H1 (cell line): ENCODE results near the gene VTN. TPM values are rescaled to one million over a fixed set of nuclear protein-coding genes. Genes with fewer than 3 reads are reported as not detected.

ENCODE experiments used
- CTCF ChIA-PET: fragments of 300-600 bp; sonication (Branson Sonifier 250); formaldehyde crosslinking; loops from one replicate; lab custom pipeline; 2021; ENCODE audit not compliant: partially characterized antibody; lab: Charles Lee
- POLR2A ChIA-PET: fragments of 300-600 bp; sonication (Branson Sonifier 250); formaldehyde crosslinking; loops from one replicate; lab custom pipeline; 2021; ENCODE audit warnings: inconsistent platforms; ENCODE audit not compliant: partially characterized antibody; lab: Charles Lee
- DNase-seq, 2 experiments: peaks; one replicate each; pipeline versions ENCODE4 v3.0.0 to v3.0.0-alpha.2; 2010 to 2022; ENCODE audit warnings: low spot score in 2 of 2, low read depth in 1 of 2, mixed read lengths in 1 of 2
- FAIRE-seq: peaks from 2 replicates; lab custom pipeline; 2011; peaks lifted over from hg19 to GRCh38; lab: Jason Lieb, UNC
- H2AFZ ChIP-seq: 2 replicates; pipeline ENCODE4 v1.8.1; 2012; ENCODE audit warnings: low read length, inconsistent platforms
- H2AK5ac ChIP-seq: 2 replicates; pipeline ENCODE4 v1.6.1; 2013; ENCODE audit warnings: low read depth, low read length
- H2BK120ac ChIP-seq: replicated peaks from 2 replicates; pipeline ENCODE3; 2013; ENCODE audit warnings: low read depth, low read length, inconsistent platforms
- H2BK12ac ChIP-seq: 2 replicates; pipeline ENCODE4 v1.6.1; 2013; ENCODE audit warnings: low read depth, low read length
- H2BK15ac ChIP-seq: 2 replicates; pipeline ENCODE4 v1.6.1; 2013; ENCODE audit warnings: low read length
- H2BK20ac ChIP-seq: 2 replicates; pipeline ENCODE4 v1.6.1; 2013; ENCODE audit warnings: low read length
- H2BK5ac ChIP-seq: 2 replicates; pipeline ENCODE4 v1.6.1; 2013; ENCODE audit warnings: low read depth, low read length
- H3K14ac ChIP-seq: 2 replicates; pipeline ENCODE4 v1.6.1; 2013; ENCODE audit warnings: inconsistent platforms; ENCODE audit not compliant: insufficient read length
- H3K18ac ChIP-seq: 2 replicates; pipeline ENCODE4 v1.6.1; 2013; ENCODE audit warnings: low read length; ENCODE audit errors: extremely low read depth
- H3K23ac ChIP-seq: 2 replicates; pipeline ENCODE4 v1.6.1; 2013; ENCODE audit warnings: inconsistent platforms; ENCODE audit not compliant: insufficient read length
- H3K23me2 ChIP-seq: 2 replicates; pipeline ENCODE4 v1.6.1; 2013; ENCODE audit warnings: low read depth, low read length
- H3K27ac ChIP-seq: 2 replicates; pipeline ENCODE4 v1.6.1; 2011; ENCODE audit warnings: low read depth, low read length, inconsistent platforms
- H3K27me3 ChIP-seq, 4 experiments: replicated peaks in 1 of 4; 1 replicate in 1 of 4; 2 replicates in 3 of 4; pipeline versions ENCODE4 v1.6.1 to v1.8.1; 2011 to 2013; ENCODE audit warnings: low read length in 3 of 4, mild to moderate bottlenecking in 3 of 4, inconsistent platforms in 2 of 4, mixed read lengths in 2 of 4, moderate library complexity in 1 of 4; ENCODE audit not compliant: control insufficient read depth in 3 of 4, insufficient read depth in 3 of 4; ENCODE audit errors: extremely low read depth in 1 of 4
- H3K36me3 ChIP-seq, 4 experiments: 2 replicates each; pipeline versions ENCODE4 v1.6.1 to v1.8.1; 2011 to 2013; ENCODE audit warnings: mild to moderate bottlenecking in 4 of 4, low read length in 3 of 4, moderate library complexity in 2 of 4, control low read depth in 1 of 4, inconsistent platforms in 1 of 4; ENCODE audit not compliant: insufficient read depth in 4 of 4, control insufficient read depth in 2 of 4
- H3K4ac ChIP-seq: replicated peaks from 2 replicates; pipeline ENCODE3; 2013; ENCODE audit warnings: low read length, low read depth, mixed read lengths, inconsistent platforms; ENCODE audit not compliant: insufficient read length
- H3K4me1 ChIP-seq, 4 experiments: replicated peaks in 1 of 4; 1 replicate in 1 of 4; 2 replicates in 3 of 4; pipeline versions ENCODE4 v1.6.1 to v1.8.1; 2011 to 2013; ENCODE audit warnings: low read length in 3 of 4, inconsistent platforms in 2 of 4, mixed read lengths in 1 of 4; ENCODE audit not compliant: insufficient read depth in 4 of 4, control insufficient read depth in 3 of 4
- H3K4me2 ChIP-seq, 2 experiments: 2 replicates each; pipeline versions ENCODE4 v1.6.1 to v1.8.1; 2011 to 2013; ENCODE audit warnings: low read depth in 2 of 2, low read length in 2 of 2, control low read depth in 1 of 2, inconsistent platforms in 1 of 2, mild to moderate bottlenecking in 1 of 2; ENCODE audit not compliant: insufficient read depth in 1 of 2
- H3K4me3 ChIP-seq, 4 experiments: fragments of 200-600, 300-600 bp in 1 of 4; sonication (generic), shearing (Covaris generic), sonication (Bioruptor Twin) in 1 of 4; 2 replicates each; pipeline versions ENCODE4 v1.5.1 to v1.8.1; 2011 to 2016; ENCODE audit warnings: low read length in 4 of 4, low read depth in 3 of 4, control low read depth in 2 of 4, inconsistent platforms in 2 of 4, mild to moderate bottlenecking in 2 of 4, mixed read lengths in 1 of 4, moderate library complexity in 1 of 4; ENCODE audit not compliant: insufficient read depth in 2 of 4; ENCODE audit errors: extremely low read depth in 1 of 4
- H3K56ac ChIP-seq: replicated peaks from 2 replicates; pipeline ENCODE3; 2013; ENCODE audit warnings: low read depth, mild to moderate bottlenecking, mixed read lengths, low read length, inconsistent platforms; ENCODE audit not compliant: insufficient read length
- H3K79me1 ChIP-seq: 2 replicates; pipeline ENCODE4 v1.6.1; 2013; ENCODE audit warnings: low read depth, low read length, control low read depth
- H3K79me2 ChIP-seq, 2 experiments: 2 replicates each; pipeline versions ENCODE4 v1.6.1 to v1.8.1; 2012 to 2013; ENCODE audit warnings: low read length in 2 of 2, mild to moderate bottlenecking in 2 of 2, inconsistent platforms in 1 of 2; ENCODE audit not compliant: insufficient read depth in 2 of 2, control insufficient read depth in 1 of 2
- H3K9ac ChIP-seq, 4 experiments: replicated peaks in 1 of 4; 1 replicate in 1 of 4; 2 replicates in 3 of 4; pipeline versions ENCODE4 v1.6.1 to v1.8.1; 2011 to 2013; ENCODE audit warnings: low read depth in 3 of 4, low read length in 3 of 4, control low read depth in 2 of 4, mild to moderate bottlenecking in 2 of 4, moderate library complexity in 2 of 4, inconsistent platforms in 1 of 4; ENCODE audit errors: extremely low read depth in 1 of 4
- H3K9me3 ChIP-seq, 2 experiments: 2 replicates each; pipeline versions ENCODE4 v1.6.1 to v1.8.1; 2012 to 2013; ENCODE audit warnings: mild to moderate bottlenecking in 2 of 2, moderate library complexity in 2 of 2, control low read depth in 1 of 2, inconsistent platforms in 1 of 2, low read depth in 1 of 2, low read length in 1 of 2, mixed read lengths in 1 of 2; ENCODE audit not compliant: insufficient read depth in 2 of 2
- H4K20me1 ChIP-seq, 2 experiments: replicated peaks in 1 of 2; 2 replicates each; pipeline versions ENCODE3 to v1.8.1; 2011 to 2013; ENCODE audit warnings: inconsistent platforms in 2 of 2, low read length in 2 of 2, mild to moderate bottlenecking in 1 of 2; ENCODE audit not compliant: insufficient read depth in 2 of 2, control insufficient read depth in 1 of 2
- H4K5ac ChIP-seq: 2 replicates; pipeline ENCODE4 v1.6.1; 2013; ENCODE audit warnings: low read length, low read depth, mixed read lengths, inconsistent platforms; ENCODE audit not compliant: insufficient read length
- H4K8ac ChIP-seq: 2 replicates; pipeline ENCODE4 v1.8.0; 2013; ENCODE audit warnings: mild to moderate bottlenecking, moderate library complexity, low read length, inconsistent platforms; ENCODE audit not compliant: insufficient read depth; ENCODE audit errors: extremely low read depth
- H4K91ac ChIP-seq: replicated peaks from 2 replicates; pipeline ENCODE3; 2013; ENCODE audit warnings: low read length, mixed read lengths, inconsistent platforms; ENCODE audit not compliant: insufficient read length
- BRCA1 ChIP-seq: IDR thresholded peaks from 2 replicates; pipeline ENCODE4 v1.6.1; 2012; ENCODE audit warnings: low read depth, low read length, improper control_type of control experiment
- CBX5 ChIP-seq: fragments of 300-800, 300-1000 bp; sonication (generic); IDR thresholded peaks from 2 replicates; pipeline ENCODE4 v1.7.1; 2016; ENCODE audit warnings: antibody characterized with exemption, low read length, low read depth
- CHD2 ChIP-seq: IDR thresholded peaks from 2 replicates; pipeline ENCODE4 v1.6.1; 2012; ENCODE audit warnings: low read length, improper control_type of control experiment
- EGR1 ChIP-seq: IDR thresholded peaks from 2 replicates; pipeline ENCODE4 v1.6.1; 2011; ENCODE audit warnings: low read depth, low read length, borderline replicate concordance
- KDM4A ChIP-seq: IDR thresholded peaks from one replicate; pipeline ENCODE4 v1.7.1; 2012; ENCODE audit warnings: low read depth, mild to moderate bottlenecking, moderate library complexity, low read length, inconsistent platforms; ENCODE audit not compliant: severe bottlenecking
- PHF8 ChIP-seq: fragments of 200-600 bp; sonication (generic); conservative IDR thresholded peaks from 2 replicates; pipeline ENCODE4 v1.7.1; 2012; ENCODE audit warnings: low read depth, mild to moderate bottlenecking, inconsistent platforms, low read length, moderate library complexity
- SIN3A ChIP-seq, 2 experiments: IDR thresholded peaks in 1 of 2; conservative IDR thresholded peaks in 1 of 2; 2 replicates each; pipeline ENCODE4 v1.6.1; 2011 to 2012; ENCODE audit warnings: low read length in 2 of 2, improper control_type of control experiment in 1 of 2, low read depth in 1 of 2, mild to moderate bottlenecking in 1 of 2
- SIX5 ChIP-seq: IDR thresholded peaks from 2 replicates; pipeline ENCODE4 v1.6.1; 2011; ENCODE audit warnings: mild to moderate bottlenecking, low read depth, low read length
- SP2 ChIP-seq: IDR thresholded peaks from 2 replicates; pipeline ENCODE4 v1.6.1; 2012; ENCODE audit warnings: mild to moderate bottlenecking, low read length, inconsistent platforms
- SUZ12 ChIP-seq: fragments of 200-600 bp; sonication (generic); IDR thresholded peaks from 2 replicates; pipeline ENCODE4 v1.6.1; 2012; ENCODE audit warnings: mild to moderate bottlenecking, inconsistent platforms, low read length, moderate library complexity, mixed read lengths
- WGBS, 2 experiments: shearing (Covaris generic) in 1 of 2; methylation state at CpG; one replicate each; pipeline versions ENCODE4 v1.1.6 to v1.1.7; 2013 to 2015; ENCODE audit warnings: low lambda C conversion rate in 2 of 2, mixed read lengths in 2 of 2, inconsistent platforms in 1 of 2, low coverage in 1 of 2, missing lambda C conversion rate in 1 of 2; ENCODE audit not compliant: insufficient replicate concordance in 2 of 2, insufficient coverage in 1 of 2, insufficient read length in 1 of 2; ENCODE audit errors: extremely low coverage in 1 of 2, missing lambda C conversion rate in 1 of 2; 5-methylcytosine and 5-hydroxymethylcytosine counted together
- polyA plus RNA-seq, 7 experiments: library from polyadenylated mRNA; depleted of rRNA in 3 of 7; stranded (reverse) in 5 of 7; unstranded in 2 of 7; fragments of >200 nt in 5 of 7; fragments of 200-250 nt in 2 of 7; gene quantifications; 1 replicate in 5 of 7; 2 replicates in 1 of 7; 4 replicates in 1 of 7; pipeline versions ENCODE4 v1.2.1 to v1.2.3, GENCODE V29; 2011 to 2013; ENCODE audit warnings: missing spikeins in 2 of 7, mixed read lengths in 2 of 7
- total RNA-seq: library from RNA; stranded (reverse); fragmentation: NEBNext Ultra II Directional; extraction: Animal tissue kit (Norgen Biotek cat#: 25700); gene quantifications from 2 replicates; pipeline ENCODE4 v1.2.1, GENCODE V29; 2021
- TF ChIP-seq, protein P1 (sequence below): IDR thresholded peaks from 2 replicates; pipeline ENCODE4 v1.6.1; 2012; ENCODE audit warnings: inconsistent platforms
- TF ChIP-seq, protein P2 (sequence below): IDR thresholded peaks from 2 replicates; pipeline ENCODE4 v1.6.1; 2012; ENCODE audit warnings: inconsistent platforms

VTN gene
- total and polyA plus RNA-seq, 2 of the 8 experiments (the other 6 are each of a cell fraction or from before 2014, with no cell fraction given) = 0.18 TPM; not detected in 1

DNA sequence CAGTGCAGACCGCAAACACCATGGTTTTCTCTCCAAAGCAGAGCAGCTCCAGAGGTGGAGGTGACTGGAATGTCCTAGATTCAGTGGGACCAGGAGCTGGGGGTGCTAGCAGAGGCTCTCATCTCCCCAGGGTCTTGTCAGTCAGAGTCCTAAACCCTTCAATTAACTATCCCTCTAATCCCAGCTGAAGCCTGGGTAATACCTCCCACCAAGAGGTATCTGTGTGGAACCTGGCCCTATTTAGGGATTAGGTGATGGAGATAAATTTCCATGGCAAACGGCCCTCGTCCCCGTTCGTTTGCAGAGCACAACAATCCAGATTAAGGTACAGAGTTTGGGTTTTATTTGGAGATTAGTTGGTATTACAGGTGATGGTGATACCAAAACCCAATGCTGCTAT, 6.9 kb downstream of the VTN start:
- H2BK5ac ChIP-seq = no peak overlapping the region
- no peak overlapping the region for H3K18ac ChIP-seq
- H3K4me1 ChIP-seq = peaks cover 0 to 4% (median 3%) of the 10 kb centered on the region in 4 experiments; a peak in 4 of 7 replicates
- ChIA-PET CTCF (interaction anchor here (1.5 kb wide), 1 partner anchor 17 kb away, joined by 4 read pairs; no protein-coding TSS in a partner anchor), POLR2A (interaction anchor here (2.1 to 10.6 kb wide), 3 partner anchors 7 to 27 kb away, joined by 9 to 103 read pairs (median 14); partner anchors contain the start of genes IFT20, SARM1, SEBOX and TNFAIP1)
- no peak overlapping the region for H4K5ac ChIP-seq
- no peak overlapping the region for H2BK12ac ChIP-seq
- H3K23ac ChIP-seq = no peak overlapping the region
- no peak overlapping the region for H3K4me3 ChIP-seq
- peaks cover 7 to 24% (median 19%) of the 10 kb centered on the region in 4 experiments; a peak in 7 of 8 replicates for H3K36me3 ChIP-seq
- no peak overlapping the region for H2AFZ ChIP-seq
- DNase-seq (no peak), FAIRE-seq (no peak)
- H3K4me2 ChIP-seq = no peak overlapping the region
- no peak overlapping the region for H3K9ac ChIP-seq
- H3K79me1 ChIP-seq = no peaks in the 10 kb centered on the region
- H3K56ac ChIP-seq = no peak overlapping the region
- H4K91ac ChIP-seq = no peak overlapping the region
- H4K8ac ChIP-seq = no peak overlapping the region
- WGBS, 2 experiments = 82% methylated on average over 5 of the region's 5 CpGs; no CpG with 5 or more reads in 1 of the 2 experiments
- no peaks in the 10 kb centered on the region for H3K9me3 ChIP-seq
- H2BK120ac ChIP-seq = no peak overlapping the region
- H3K23me2 ChIP-seq = 0 out of 2 replicates have a peak, but pooled peaks cover under 1% of the 10 kb centered on the region
- H3K79me2 ChIP-seq = peaks cover 0 to 4% of the 10 kb centered on the region in 2 experiments; a peak in 2 of 4 replicates
- no peak overlapping the region for H2BK15ac ChIP-seq
- no peaks in the 10 kb centered on the region for H4K20me1 ChIP-seq
- H2BK20ac ChIP-seq = no peak overlapping the region
- no peak overlapping the region for H3K14ac ChIP-seq
- H3K4ac ChIP-seq = no peak overlapping the region
- H3K27me3 ChIP-seq = no peaks in the 10 kb centered on the region
- no peak overlapping the region for H3K27ac ChIP-seq
- no peak overlapping the region for H2AK5ac ChIP-seq
- TF ChIP-seq SIN3A (conservative IDR thresholded peaks at IDR 0.05 in 1 of 2, IDR thresholded peaks at IDR 0.05 in 1 of 2; ENCODE audit: low read depth in 1 of 2, low read length in 2 of 2) (no peak), BRCA1 (no peak), CHD2 (no peak), EGR1 (no peak), KDM4A (no peak), CBX5 (no peak), SIX5 (no peak), PHF8 (no peak), SUZ12 (no peak), SP2 (no peak)
- TF ChIP-seq, protein P1, sequence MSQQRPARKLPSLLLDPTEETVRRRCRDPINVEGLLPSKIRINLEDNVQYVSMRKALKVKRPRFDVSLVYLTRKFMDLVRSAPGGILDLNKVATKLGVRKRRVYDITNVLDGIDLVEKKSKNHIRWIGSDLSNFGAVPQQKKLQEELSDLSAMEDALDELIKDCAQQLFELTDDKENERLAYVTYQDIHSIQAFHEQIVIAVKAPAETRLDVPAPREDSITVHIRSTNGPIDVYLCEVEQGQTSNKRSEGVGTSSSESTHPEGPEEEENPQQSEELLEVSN = no peak
- TF ChIP-seq, protein P2, sequence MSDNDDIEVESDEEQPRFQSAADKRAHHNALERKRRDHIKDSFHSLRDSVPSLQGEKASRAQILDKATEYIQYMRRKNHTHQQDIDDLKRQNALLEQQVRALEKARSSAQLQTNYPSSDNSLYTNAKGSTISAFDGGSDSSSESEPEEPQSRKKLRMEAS = no peak
